OCI-LY7 (cell line): ENCODE measurements around the gene TCP11L2. TPM values are rescaled to one million over a fixed set of nuclear protein-coding genes. Genes with fewer than 3 reads are reported as not detected.

Experiments used
- BruUV-seq: library from RNA; stranded (reverse); fragments of 400-500 nt; replicated peaks from 2 replicates; lab custom pipeline; 2021; lab: Mats Ljungman, UMichigan
- CTCF ChIA-PET: fragments of 300-600 bp; sonication (Branson Sonifier 250); formaldehyde crosslinking; loops from one replicate; lab custom pipeline; 2022; ENCODE audit warnings: antibody characterized with exemption; ENCODE audit not compliant: unreplicated experiment; lab: Charles Lee
- POLR2A ChIA-PET: fragments of 300-600 bp; sonication (Branson Sonifier 250); formaldehyde crosslinking; loops from one replicate; lab custom pipeline; 2022; ENCODE audit warnings: antibody characterized with exemption; lab: Charles Lee
- DNase-seq: peaks from one replicate; pipeline ENCODE4 v3.0.0-alpha.2; 2015; ENCODE audit warnings: low spot score
- H2AFZ ChIP-seq: fragments of 200-600 bp; sonication (generic), shearing (Covaris generic); 2 replicates; pipeline ENCODE4 v1.6.1; 2014; ENCODE audit warnings: mild to moderate bottlenecking, antibody characterized with exemption, low read length, moderate library complexity
- H3K27ac ChIP-seq: fragments of 200-600 bp; sonication (generic); 2 replicates; pipeline ENCODE4 v1.5.1; 2014; ENCODE audit warnings: mixed run types, low read depth, mild to moderate bottlenecking, moderate library complexity, low read length, inconsistent platforms; ENCODE audit not compliant: poor library complexity, severe bottlenecking
- H3K36me3 ChIP-seq: fragments of 200-600 bp; sonication (generic); 2 replicates; pipeline ENCODE4 v1.6.1; 2014; ENCODE audit warnings: mild to moderate bottlenecking, antibody characterized with exemption, low read length, moderate library complexity, mixed read lengths; ENCODE audit not compliant: insufficient read depth
- H3K4me1 ChIP-seq: fragments of 200-600 bp; sonication (generic); 2 replicates; pipeline ENCODE4 v1.5.1; 2014; ENCODE audit warnings: mild to moderate bottlenecking, low read length; ENCODE audit not compliant: insufficient read depth, poor library complexity, severe bottlenecking
- H3K4me2 ChIP-seq: fragments of 200-600 bp; sonication (generic); 2 replicates; pipeline ENCODE4 v1.6.1; 2014; ENCODE audit warnings: mild to moderate bottlenecking, low read length
- H3K4me3 ChIP-seq: fragments of 200-600 bp; sonication (generic); 2 replicates; pipeline ENCODE4 v1.5.1; 2014; ENCODE audit warnings: mild to moderate bottlenecking, low read depth, low read length; ENCODE audit not compliant: poor library complexity, severe bottlenecking
- H3K79me2 ChIP-seq: fragments of 200-600 bp; sonication (generic); 2 replicates; pipeline ENCODE4 v1.6.1; 2016; ENCODE audit warnings: low read depth, mild to moderate bottlenecking, low read length, moderate library complexity, mixed read lengths; ENCODE audit not compliant: insufficient read depth
- H3K9me2 ChIP-seq: fragments of 200-600 bp; sonication (generic); 2 replicates; pipeline ENCODE4 v1.6.1; 2016; ENCODE audit warnings: mild to moderate bottlenecking, low read length, mixed read lengths; ENCODE audit not compliant: insufficient read depth
- H3K9me3 ChIP-seq: fragments of 200-600 bp; sonication (generic); 2 replicates; pipeline ENCODE4 v1.6.1; 2014; ENCODE audit warnings: mild to moderate bottlenecking, mixed run types, low read length, mixed read lengths
- H4K20me1 ChIP-seq: fragments of 200-600 bp; sonication (generic); 2 replicates; pipeline ENCODE4 v1.6.1; 2014; ENCODE audit warnings: mild to moderate bottlenecking, antibody characterized with exemption, low read length, moderate library complexity, mixed read lengths; ENCODE audit not compliant: insufficient read depth
- EZH2phosphoT487 ChIP-seq: fragments of 200-600 bp; sonication (generic); IDR thresholded peaks from 2 replicates; pipeline ENCODE4 v1.6.1; 2018; ENCODE audit warnings: low read depth, borderline replicate concordance, mild to moderate bottlenecking, mixed run types, antibody characterized with exemption, low read length, moderate library complexity, mixed read lengths
- intact Hi-C: fragments of 100-400 bp; cut with micrococcal nuclease; formaldehyde crosslinking; loops from one replicate; pipeline ENCODE4 v1.10.0; 2022; ENCODE audit not compliant: unreplicated experiment
- total RNA-seq, 2 experiments: library from RNA; depleted of rRNA in 1 of 2; stranded (reverse); fragments of >200 nt in 1 of 2; shearing (Covaris generic) in 1 of 2; gene quantifications; 2 replicates each; pipeline ENCODE4 v1.2.3, GENCODE V29; 2014 to 2022
- TF ChIP-seq, protein P1 (sequence below): fragments of 200-600 bp; sonication (generic); conservative IDR thresholded peaks from 2 replicates; pipeline ENCODE4 v1.5.1; 2014; ENCODE audit warnings: mild to moderate bottlenecking, antibody characterized with exemption, low read length, moderate library complexity, mixed read lengths

TCP11L2 gene
- total RNA-seq, 2 experiments from 2014 or later = 1.8 to 9.8 TPM

DNA sequence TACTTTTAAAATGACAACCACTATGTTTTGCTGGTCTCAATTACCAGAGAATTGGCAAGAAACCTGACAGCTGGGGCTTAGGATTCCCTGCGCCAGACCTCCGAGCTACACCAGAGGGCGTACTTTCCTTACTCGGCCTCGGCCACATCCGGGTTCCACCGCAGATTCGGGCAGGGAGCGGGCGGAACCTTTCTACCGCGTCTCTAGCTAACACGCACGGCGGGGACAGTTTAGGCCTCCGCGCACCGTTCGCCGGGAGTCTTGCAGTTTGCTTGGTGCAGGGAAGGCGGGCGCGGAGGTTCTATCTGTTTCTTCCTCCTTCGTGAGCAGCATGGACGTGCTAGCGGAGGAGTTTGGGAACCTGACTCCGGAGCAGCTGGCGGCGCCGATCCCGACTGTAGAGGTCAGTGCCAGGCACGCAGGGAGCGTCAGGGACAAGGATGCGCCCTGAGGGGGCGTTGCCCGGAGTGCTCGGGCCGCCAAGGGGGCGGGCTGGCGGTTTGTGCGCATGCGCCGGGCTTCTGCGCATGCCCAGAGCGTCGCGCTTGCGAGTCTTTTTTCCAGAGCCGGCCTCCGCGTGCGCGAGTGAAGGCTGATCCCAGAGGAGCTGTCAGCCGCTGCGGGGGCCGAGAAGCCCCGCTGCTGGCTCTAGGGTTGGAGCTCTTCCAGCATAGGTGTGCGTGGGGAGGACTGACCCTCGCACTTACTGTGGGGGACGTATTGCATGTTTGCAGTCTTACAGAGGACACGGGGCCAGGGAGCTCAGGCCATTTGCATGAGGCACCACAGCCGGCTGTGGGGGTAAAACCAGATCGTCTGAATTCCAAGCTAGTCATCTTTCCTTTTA lies 55.2 kb downstream of the TCP11L2 start, which contains the start of gene POLR3B:
TSS of gene POLR3B (plus strand) at position 200 of the 847 bp plus-strand sequence. CDS start at position 332, 132 bp downstream.
- CTCF ChIA-PET = interaction anchor here (0.5 to 1.1 kb wide), 5 partner anchors 56 to 598 kb away, joined by 3 to 5 read pairs (median 3); partner anchors contain the start of gene TMEM263
- Histone ChIP-seq H3K4me2 (peak within 1 kb of the TSS; percentile 69), H3K27ac (peak within 1 kb of the TSS; percentile 62), H2AFZ (peak within 1 kb of the TSS; percentile 70; the same call in 1 of the 2 replicates), H3K9me3 (no peaks in the 10 kb centered on the region), H3K9me2 (no peaks in the 10 kb centered on the region), H3K4me1 (peaks cover 12% of the 10 kb centered on the region), H3K36me3 (peaks cover 9% of the 10 kb centered on the region; the same call in 1 of the 2 replicates), H3K79me2 (peaks cover 30% of the 10 kb centered on the region), H4K20me1 (no peaks in the 10 kb centered on the region), H3K4me3 (peak within 1 kb of the TSS; percentile 80)
- DNase-seq = peak; percentile 97
- TF ChIP-seq, protein P1, sequence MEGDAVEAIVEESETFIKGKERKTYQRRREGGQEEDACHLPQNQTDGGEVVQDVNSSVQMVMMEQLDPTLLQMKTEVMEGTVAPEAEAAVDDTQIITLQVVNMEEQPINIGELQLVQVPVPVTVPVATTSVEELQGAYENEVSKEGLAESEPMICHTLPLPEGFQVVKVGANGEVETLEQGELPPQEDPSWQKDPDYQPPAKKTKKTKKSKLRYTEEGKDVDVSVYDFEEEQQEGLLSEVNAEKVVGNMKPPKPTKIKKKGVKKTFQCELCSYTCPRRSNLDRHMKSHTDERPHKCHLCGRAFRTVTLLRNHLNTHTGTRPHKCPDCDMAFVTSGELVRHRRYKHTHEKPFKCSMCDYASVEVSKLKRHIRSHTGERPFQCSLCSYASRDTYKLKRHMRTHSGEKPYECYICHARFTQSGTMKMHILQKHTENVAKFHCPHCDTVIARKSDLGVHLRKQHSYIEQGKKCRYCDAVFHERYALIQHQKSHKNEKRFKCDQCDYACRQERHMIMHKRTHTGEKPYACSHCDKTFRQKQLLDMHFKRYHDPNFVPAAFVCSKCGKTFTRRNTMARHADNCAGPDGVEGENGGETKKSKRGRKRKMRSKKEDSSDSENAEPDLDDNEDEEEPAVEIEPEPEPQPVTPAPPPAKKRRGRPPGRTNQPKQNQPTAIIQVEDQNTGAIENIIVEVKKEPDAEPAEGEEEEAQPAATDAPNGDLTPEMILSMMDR = peak; percentile 89
- TF ChIP-seq EZH2phosphoT487 = no peak
- BruUV-seq = no TSS peak
- POLR2A ChIA-PET = interaction anchor here (0.6 to 2.1 kb wide), 25 partner anchors 10 to 796 kb away, joined by 3 to 11 read pairs (median 3); partner anchors contain the start of gene TMEM263
- intact Hi-C loops = loop anchor here (2.0 to 10.0 kb wide), 5 partner anchors 55 to 597 kb away; partner anchors contain the start of genes CKAP4, TCP11L2 and TMEM263

- DNase-seq = peak; percentile 4
- Histone ChIP-seq H3K4me3 (peak overlapping the region; percentile 80), H3K4me2 (peak overlapping the region; percentile 69), H3K9me3 (no peaks in the 10 kb centered on the region), H2AFZ (peak overlapping the region; percentile 70; the same call in 1 of the 2 replicates), H3K4me1 (peaks cover 12% of the 10 kb centered on the region), H3K36me3 (peaks cover 11% of the 10 kb centered on the region; the same call in 1 of the 2 replicates), H3K27ac (peak overlapping the region; percentile 62), H3K79me2 (peaks cover 32% of the 10 kb centered on the region), H4K20me1 (no peaks in the 10 kb centered on the region), H3K9me2 (no peaks in the 10 kb centered on the region)
- TF ChIP-seq, protein P1 = 0 out of 2 replicates have a peak, but pooled peaks have one; percentile 22
- no peak for TF ChIP-seq EZH2phosphoT487
- intact Hi-C loops = loop anchor here (5.0 to 10.0 kb wide), 4 partner anchors 56 to 556 kb away; partner anchors contain the start of genes CKAP4 and TCP11L2
- TSS peak; percentile 79 for BruUV-seq
- ChIA-PET POLR2A (interaction anchor here (0.6 to 2.1 kb wide), 22 partner anchors 9 to 795 kb away, joined by 3 to 11 read pairs (median 4); partner anchors contain the start of gene TMEM263), CTCF (interaction anchor here (0.6 to 1.1 kb wide), 2 partner anchors 57 to 61 kb away, joined by 3 to 5 read pairs; no protein-coding TSS in a partner anchor)
Measured at GRCh38 chr12:106358396-106359241, 56.1 kb downstream of the TCP11L2 start.
